Renal pelvis (tissue), 4 donors: Measurements from ENCODE around the gene CENPO. TPM values are rescaled to one million over a fixed set of nuclear protein-coding genes. Genes with fewer than 3 reads are reported as not detected.
"Not testable (repeated sequence)": the region's sequence is repeated elsewhere in the genome, so short reads cannot be mapped to it uniquely, and the experiment has no call there.

Experiments used
- DNase-seq: peaks from one replicate; pipeline ENCODE4 v3.0.0-alpha.2; 2013
- polyA plus RNA-seq, 3 donors: library from polyadenylated mRNA; unstranded; fragments of 120-200 nt; gene quantifications; one replicate each; pipeline ENCODE4 v1.2.1, GENCODE V29; 2013; ENCODE audit not compliant: insufficient read length in 3 of 3

The CENPO gene
- polyA plus RNA-seq, 3 donors: 17.8 to 20.9 (median 19.8) TPM

GRCh38 chr2:24783641-24784040 is 9.6 kb upstream of the CENPO start:
- DNase-seq: no peak

- DNase-seq: no peak
Measured at GRCh38 chr2:24785671-24786321, 7.4 kb upstream of the CENPO start.

- no peak for DNase-seq
Measured at GRCh38 chr2:24787532-24787931, 5.7 kb upstream of the CENPO start.

- no peak for DNase-seq
Measured at GRCh38 chr2:24788816-24789215, 4.4 kb upstream of the CENPO start.

- DNase-seq: no peak
Measured at GRCh38 chr2:24791452-24791851, 1.8 kb upstream of the CENPO start.

- DNase-seq: peak; percentile 4
Measured at GRCh38 chr2:24792542-24792873, 717 bp upstream of the CENPO start.

- DNase-seq: peak; percentile 34
Measured at GRCh38 chr2:24793761-24794435, 673 bp downstream of the CENPO start.

- no peak for DNase-seq
Measured at GRCh38 chr2:24797644-24798043, 4.4 kb downstream of the CENPO start.

- DNase-seq: not testable (repeated sequence)
Measured at GRCh38 chr2:24800487-24800886, 7.3 kb downstream of the CENPO start.

GRCh38 chr2:24805811-24806660 is 12.8 kb downstream of the CENPO start:
- not testable (repeated sequence) for DNase-seq

- no peak for DNase-seq
Measured at GRCh38 chr2:24806661-24807036, 13.4 kb downstream of the CENPO start.

- no peak for DNase-seq
Measured at GRCh38 chr2:24809316-24810007, 16.2 kb downstream of the CENPO start.

GRCh38 chr2:24813691-24814137 is 20.5 kb downstream of the CENPO start:
- no peak for DNase-seq

- no peak for DNase-seq
Measured at GRCh38 chr2:24814516-24814915, 21.3 kb downstream of the CENPO start.

GRCh38 chr2:24815171-24815570 is 21.9 kb downstream of the CENPO start:
- no peak for DNase-seq

- DNase-seq: no peak
Measured at GRCh38 chr2:24816404-24816803, 23.2 kb downstream of the CENPO start.

GRCh38 chr2:24816884-24817283 is 23.7 kb downstream of the CENPO start:
- no peak for DNase-seq

- no peak for DNase-seq
Measured at GRCh38 chr2:24818721-24819167, 25.5 kb downstream of the CENPO start.

- DNase-seq: no peak
Measured at GRCh38 chr2:24819442-24820174, 26.4 kb downstream of the CENPO start.

- no peak for DNase-seq
Measured at GRCh38 chr2:24820175-24820513, 26.9 kb downstream of the CENPO start.

GRCh38 chr2:24820598-24821432 is 27.6 kb downstream of the CENPO start:
- DNase-seq: no peak
